GM18867 (cell line): ENCODE measurements around the gene PDPN.

ENCODE experiments used
- ATAC-seq: cut with Tn5 transposase; IDR thresholded peaks from one replicate; pipeline ENCODE4 v1.9.1; 2021; ENCODE audit warnings: mild to moderate bottlenecking, moderate library complexity; ENCODE audit not compliant: unreplicated experiment

Gene PDPN

DNA sequence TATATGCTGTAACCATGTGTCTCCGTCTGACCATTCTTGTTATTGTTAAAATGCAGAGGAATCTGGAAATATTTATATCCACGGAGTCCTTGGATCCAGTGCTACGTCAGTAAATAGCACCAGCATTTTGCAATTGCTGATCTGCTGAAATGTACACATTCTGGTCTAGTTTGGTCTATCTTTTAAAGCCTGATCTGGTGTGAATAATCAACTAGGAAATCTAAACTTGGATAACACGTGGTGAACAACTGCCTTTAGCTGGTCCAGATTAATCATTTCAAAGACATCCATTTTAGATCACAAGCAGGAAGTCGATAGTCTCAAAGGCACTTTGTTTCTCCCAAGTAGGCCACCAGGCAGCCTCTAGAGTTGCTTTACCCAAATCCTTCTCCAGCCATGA, 32.6 kb downstream of the PDPN start:
- ATAC-seq = no peak

DNA sequence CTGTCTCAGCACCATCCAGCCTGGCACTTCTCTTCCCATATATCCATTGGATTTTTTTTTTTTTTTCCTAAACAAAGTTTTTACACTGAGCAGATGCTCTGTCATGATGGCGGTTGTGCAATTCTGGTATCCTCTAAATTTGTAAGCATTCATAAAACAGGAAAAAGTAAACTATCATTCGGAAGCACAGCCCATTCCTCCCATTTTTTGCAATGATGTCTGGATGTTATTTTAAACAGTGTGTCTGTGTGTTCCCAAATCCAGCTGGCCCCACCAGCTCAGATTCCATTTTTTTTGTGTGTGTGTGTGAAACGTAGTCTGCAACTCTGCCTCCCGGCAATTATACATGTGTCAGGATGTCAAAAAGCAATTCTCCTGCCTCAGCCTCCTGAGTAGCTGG, 33.5 kb downstream of the PDPN start:
- no peak for ATAC-seq

DNA sequence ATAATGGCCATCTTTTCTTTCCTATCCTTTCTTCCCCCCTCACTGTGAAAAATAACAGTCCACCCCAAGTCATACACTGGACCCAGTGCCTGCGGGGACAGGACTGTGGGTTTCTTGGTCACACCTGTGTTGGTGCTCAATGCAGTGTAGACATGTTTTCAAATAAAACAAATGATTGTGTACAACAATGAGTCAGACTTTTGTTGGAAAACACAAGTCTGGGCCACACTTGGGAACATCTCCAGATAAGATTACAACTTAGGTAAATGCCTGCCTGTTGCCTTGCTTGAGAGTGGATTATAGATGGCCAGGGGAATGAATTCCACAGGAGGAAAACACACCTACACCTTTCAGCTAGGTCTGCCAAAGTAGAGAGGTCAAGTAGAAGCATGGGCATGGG, 34.1 kb downstream of the PDPN start:
- no peak for ATAC-seq

DNA sequence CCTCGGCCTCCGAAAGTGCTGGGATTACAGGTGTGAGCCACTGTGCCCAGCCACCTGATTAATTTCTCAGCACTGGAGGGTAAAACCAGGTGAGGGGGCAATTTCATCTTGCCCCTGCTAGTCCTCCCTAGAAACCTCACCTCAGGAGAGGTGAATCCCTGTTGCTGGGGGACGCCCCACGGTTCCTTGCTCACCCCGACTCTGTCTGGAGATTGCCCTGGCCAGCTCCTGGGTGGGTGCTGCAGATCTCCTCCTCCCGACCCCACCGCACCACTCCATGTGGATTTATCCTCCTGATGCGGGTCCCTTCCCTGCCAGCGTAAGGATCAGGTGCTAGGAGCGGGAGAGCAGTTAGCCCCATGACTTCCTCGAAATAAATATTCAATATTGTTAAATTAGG, 34.9 kb downstream of the PDPN start:
- no peak for ATAC-seq

DNA sequence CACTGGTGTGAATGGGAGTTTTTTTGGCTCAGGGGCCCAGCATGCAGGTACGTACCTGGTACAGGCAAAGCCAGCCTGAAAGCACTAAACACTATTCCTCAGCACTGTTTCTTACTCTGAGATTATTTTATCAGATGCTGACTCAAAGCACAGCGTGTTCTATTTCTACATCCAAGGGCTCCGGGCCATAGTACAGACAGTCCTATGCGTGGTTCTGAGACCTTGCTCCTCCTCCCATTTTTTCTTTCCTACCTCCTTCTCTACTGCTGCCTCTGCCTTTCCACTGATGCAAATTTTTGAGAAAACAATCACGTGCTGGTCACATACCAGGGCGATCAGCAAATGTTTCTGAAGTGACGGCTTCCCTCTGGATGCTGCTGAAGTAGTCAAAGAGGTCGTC, 36.3 kb downstream of the PDPN start:
- no peak for ATAC-seq

DNA sequence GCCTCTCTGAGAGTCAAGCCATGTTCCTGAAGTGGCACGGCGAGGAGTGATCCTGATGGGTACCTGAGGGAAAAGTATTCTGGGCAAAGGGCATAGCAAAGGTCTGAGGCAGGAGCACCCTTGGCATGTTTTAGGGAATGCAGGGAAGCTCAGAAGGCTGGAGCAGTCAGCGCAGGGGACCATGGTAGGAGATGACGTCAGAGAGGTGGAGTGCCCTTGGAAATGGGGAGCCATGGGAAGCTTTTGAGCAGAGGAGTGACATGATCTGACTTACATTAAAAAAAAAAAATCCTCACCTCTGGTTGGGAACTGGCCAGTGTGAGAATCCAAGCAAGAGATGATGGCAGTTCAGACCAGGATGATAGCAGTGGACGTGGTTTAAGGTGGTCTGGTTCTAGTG, 37.2 kb downstream of the PDPN start:
- no peak for ATAC-seq

DNA sequence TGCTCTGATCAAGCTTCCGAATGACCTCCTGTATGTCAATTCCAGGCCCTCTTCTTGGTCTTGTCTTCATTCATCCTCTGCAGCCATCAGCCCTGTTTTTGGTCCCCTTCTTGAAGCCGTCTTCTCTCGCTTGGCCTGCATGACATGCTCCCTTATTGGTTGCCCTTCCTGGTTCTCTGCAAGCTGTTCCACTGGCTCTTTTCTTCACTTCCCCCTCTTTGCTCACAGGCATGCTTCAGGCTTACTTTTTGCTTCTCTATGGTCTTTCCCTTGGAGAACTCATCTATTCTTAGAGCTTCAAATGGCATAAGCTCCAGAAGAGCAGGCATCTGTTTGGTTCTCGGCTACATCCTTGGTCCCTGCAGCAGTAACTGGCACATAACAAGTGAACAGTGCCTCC, 38.8 kb downstream of the PDPN start:
- ATAC-seq = no peak

DNA sequence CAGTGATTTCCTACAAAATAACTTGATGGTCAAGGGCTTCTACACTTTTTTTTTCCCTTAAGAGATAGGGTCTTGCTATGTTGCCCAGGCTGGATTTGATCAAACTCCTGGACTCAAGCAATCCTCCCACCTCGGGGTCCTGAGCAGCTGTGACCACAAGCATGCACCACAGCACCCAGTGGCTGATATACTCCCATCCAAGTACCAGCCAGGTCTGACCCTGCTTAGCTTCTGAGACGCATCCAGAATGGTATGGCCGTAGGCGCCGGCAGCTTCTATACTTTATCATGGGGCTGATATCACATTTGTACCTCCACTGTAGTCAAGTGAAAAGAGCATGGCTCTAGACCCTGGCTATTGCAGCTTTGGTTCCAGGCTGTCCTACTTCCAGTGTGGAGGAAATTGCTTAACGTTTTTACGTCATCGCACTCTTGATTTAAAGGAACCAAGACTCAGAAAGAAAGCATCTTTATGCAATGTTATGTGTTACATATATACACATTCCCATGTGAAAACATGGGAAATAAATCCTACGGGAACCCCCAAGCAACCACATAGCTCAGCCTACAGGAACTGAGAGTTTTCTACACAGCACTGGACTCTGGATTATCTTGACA, 39.5 kb downstream of the PDPN start:
- no peak for ATAC-seq

DNA sequence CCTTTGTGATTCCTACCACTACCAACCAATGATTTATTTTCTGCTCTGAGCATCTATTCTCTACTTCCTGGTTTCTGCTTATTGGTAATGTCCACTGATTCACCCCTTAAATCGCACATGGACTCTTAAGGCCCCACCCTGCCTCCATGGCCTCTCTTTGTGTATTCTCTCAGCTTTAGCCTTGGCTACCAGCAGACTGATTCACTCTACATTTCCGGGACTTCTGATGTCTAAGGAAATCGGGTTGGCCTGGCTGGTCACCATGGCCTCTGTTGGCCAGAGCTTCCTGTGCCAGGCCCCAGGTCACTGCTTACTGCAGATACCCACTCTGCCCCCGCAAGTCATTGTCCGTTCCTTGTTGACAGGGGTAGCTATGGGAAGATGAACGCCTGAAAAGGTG, 40.9 kb downstream of the PDPN start:
- ATAC-seq = no peak

DNA sequence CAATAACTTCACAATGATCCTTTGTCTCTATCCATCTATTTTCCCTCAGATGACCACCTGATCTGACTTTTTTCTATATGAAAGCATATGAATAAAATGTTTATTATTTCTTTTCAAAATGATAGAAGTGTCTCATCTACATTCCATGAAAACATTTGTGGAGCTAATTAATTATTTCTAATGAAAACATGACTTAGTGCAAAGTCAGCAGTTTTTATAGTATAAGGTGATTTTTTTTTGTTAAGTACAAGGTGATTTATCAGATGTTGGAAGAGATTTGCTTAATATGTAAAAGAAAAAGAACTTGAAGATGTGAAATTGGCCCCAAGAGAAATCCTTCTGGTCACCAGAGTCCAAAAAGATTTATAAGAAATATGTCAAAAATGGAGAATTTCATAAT, 43.5 kb downstream of the PDPN start:
- ATAC-seq = no peak

DNA sequence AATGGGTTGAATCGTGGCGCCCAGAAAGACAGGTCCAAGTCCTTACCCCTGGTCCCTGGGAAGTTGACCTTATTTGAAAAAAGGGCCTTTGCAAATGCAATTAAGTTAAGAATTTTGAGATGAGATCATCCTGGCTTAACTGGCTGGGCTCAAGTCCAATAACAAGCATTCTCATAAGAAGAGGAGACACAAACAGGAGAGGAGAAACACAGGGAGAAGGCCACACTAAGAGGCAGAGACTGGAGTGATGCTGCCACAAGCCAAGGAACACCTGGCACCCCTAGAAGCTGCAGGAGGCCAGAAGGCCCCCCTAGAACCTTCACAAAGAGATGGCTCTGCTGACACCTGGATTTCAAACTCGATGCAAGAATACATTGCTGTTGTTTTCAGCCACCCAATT, 44.6 kb downstream of the PDPN start:
- ATAC-seq = no peak

DNA sequence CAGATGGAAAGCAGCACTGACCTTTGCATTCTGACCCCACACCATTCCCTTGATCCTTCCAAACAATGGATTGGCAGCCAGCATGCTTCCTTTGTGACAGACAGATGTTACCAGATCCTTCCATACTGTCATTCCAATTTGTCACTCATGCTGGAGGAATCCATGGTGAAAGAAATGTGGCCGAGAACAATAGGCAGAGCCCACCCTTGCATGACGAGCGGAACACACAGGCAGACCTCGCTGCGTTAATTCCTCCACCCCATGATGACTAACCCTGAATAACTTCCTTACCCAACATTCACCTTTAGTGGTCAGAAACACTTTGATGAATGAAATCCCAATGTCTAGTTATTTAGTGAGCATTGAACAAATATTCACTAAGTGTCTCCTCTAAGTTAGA, 45.1 kb downstream of the PDPN start:
- no peak for ATAC-seq

DNA sequence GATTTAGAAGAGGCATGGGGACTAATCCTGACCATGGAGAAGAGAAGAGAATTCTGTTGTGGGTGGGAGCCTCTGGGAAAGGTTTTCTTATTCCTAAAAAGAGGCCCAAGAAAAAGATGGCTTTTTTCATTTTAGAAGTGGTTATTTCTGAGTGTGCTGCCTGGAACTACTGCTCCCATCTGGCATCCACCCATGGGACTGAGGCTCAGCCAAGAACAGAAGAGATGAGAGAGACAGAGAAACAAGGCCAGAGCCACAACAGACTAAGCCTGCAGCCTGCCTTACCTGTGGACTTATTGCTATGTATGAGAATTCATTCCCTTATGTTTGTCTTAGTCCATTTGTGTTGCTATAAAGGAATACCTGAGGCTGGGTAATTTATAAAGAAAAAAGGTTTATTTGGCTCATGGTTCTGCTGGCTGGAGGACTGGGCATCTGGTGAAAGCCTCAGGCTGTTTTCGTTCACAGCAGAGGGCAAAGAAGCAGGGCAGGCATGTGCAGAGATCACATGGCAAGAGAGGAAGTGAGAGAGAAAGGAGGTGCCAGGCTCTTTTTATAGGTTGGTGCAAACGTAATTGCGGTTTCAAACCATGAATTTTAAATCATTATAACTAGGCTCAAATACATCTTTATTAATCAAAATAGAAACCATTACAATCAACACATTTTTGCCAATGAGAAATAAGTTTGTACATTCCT, 58.8 kb downstream of the PDPN start:
- no peak for ATAC-seq

DNA sequence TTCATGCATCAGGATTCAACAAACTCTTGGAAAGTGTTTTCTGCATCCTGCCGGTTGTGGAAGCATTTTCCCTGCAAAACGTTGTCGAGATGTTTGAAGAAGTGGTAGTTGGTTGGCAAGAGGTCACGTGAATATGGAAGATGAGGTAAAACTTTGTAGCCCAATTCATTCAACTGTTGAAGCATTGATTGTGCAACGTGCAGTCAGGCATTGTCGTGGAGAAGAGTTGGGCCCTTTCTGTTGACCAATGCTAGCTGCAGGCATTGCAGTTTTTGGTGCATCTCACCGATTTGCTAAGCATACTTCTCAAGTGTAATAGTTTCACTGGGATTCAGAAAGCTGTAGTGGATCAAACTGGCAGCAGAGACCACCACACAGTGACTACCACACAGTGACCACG, 59.4 kb downstream of the PDPN start:
- ATAC-seq = no peak

DNA sequence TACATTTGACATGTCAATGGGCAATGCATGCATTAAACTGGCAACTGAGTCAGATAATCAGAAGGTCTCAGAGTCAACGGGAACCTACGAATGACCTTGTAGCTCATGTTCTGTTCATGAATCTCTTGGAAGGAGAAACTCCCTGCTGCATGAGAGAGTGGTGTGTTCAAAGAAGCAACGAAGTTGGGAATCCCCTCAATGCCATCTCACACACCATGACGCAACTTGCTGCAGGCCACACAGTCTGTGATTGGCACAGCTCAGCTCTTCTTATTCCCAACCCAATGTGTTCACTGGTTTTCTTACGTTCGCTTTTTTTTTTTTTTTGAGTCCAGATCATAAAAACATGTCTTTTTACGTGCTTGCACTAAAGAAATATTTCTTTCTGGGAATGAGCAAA, 62.9 kb downstream of the PDPN start:
- ATAC-seq = no peak

DNA sequence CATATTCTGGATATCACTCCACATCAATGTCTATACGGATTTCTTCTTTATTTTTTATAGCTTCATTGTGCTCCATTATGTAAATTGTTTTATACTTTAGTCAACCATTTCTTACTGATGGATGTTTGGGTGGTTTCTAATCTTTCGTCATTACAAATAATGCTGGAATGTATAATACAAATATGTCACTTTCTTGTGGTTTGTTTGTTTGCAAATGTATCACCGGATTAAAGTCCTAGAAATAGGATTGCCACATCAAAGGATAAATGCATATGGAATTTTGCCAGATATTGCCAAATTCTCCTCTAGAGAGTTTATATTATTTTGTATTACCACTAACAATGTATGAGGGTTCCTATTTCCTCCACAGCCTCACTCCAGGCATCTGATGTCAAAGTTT, 67.6 kb downstream of the PDPN start:
- ATAC-seq = no peak

DNA sequence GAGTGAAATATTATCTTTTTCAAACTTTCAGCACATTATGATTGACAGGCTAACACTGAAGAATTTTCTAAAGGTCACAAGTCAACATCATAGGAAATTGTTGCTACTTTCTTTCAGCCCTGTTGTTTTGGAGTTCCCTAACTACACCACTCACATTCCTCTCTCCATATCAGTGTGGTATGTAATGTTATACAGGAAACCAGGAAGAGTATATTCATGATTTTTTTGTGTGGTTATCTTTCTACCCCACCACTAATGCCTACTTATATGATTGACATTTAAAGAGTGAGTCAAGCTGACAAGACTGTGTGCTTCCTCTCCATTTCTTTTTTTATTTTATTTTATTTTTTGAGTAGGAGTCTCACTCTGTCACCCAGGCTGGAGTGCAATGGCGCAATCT, 68.6 kb downstream of the PDPN start:
- no peak for ATAC-seq

DNA sequence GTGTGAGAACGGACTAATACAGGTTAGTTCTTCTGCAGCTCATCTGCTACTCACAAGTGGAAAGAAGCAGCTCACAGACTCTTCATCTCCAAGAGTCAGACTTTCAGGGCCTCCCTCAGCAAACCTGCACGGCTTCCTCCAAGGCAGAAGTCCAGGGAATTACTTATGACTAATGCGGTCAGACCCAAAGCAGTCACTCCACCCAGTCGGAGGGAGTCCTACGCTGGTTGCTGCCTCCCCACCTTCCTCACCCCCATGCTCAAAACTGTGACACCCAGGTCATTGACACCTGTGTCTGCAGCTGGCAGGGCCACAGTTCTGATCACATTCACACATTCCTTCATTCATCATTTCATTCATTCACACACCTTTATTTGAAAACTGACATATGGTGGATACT, 77.9 kb downstream of the PDPN start:
- ATAC-seq = no peak

DNA sequence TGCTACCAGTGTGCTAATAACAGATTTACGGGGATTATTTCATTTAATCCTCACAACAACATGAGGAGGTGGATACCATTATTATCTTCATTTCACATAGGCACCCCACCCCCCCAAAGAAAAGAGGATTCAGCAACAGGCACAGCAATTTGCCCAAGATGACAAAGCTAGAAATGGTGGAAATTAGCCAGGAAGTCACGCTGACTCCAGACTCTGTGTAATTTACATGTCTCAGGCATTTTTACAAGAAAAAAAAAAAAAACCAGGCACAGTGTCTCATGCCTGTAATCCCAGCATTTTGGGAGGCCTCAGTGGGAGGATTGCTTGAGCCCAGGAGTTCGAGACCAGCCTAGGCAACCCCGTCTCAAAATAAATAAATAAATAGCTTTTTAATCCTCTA, 78.9 kb downstream of the PDPN start:
- no peak for ATAC-seq

DNA sequence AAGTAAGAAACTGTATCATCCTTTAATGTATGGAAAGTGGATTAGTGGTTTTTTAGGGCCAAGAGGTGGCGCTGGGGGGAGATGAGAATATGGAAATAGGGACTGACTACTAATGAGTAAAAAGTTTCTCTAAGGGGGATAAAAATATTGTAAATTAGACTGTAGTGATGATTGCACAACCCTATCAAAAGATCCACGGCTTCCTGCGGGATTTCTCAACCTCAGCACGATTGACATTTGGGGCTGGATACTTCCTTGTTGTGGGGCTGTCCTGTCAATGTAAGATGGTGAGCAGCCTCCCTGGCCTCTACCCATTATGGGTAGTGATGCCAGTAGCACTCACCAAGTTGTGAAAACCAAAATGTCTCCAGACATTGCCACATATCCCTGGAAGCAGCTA, 80.3 kb downstream of the PDPN start:
- ATAC-seq = no peak

DNA sequence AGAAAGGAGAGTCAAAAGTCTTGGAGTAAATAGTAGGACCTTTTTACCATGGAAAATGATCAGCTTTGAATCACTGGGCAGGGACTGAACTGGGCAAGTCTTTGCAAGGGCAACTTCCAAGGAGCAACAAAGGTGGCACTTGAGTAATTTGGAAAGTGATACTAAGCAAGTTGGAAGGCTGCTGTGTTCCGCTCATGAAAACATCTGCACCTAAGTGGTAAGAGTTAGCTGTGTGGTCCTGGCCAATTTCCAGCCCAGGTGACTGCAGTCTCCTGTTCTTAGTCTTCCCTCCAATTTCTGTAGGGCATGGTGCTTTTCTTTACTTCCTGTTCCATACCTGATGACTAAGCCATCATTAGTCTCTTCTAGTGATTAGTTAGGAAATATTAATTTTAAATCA, 80.8 kb downstream of the PDPN start:
- no peak for ATAC-seq

DNA sequence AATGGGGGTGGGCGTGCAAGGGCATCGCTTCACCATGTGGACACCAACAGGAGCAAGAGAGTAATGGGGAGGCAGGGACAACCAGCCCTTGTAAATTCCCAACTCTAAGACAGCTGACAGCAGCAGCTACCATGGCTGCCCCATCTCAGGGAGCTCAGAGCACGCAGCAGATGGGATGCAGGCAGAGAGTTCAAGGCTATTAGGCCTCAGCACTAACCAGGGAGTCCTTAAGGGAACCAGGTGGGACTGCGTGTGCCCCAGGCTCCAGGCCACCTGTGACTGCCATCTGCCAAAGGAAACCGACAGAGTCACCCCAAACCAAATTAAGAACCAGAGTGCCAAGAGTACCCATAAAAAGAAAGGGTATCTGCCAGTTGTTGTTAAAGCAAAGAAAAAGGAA, 82.7 kb downstream of the PDPN start:
- ATAC-seq = no peak
